Hepatocyte (in vitro differentiated cells): ENCODE data around the gene EDAR.
A peak's percentile ranks its signal among the peaks of the same experiment; 100 is the strongest.

Experiments
- EZH2phosphoT487 ChIP-seq: fragments of 200-600 bp; sonication (generic); IDR thresholded peaks from one replicate; pipeline ENCODE4 v1.6.1; 2018; ENCODE audit warnings: antibody characterized with exemption, mild to moderate bottlenecking, low read depth, moderate library complexity; ENCODE audit not compliant: unreplicated experiment, severe bottlenecking
- TF ChIP-seq, protein P1 (sequence below): fragments of 200-600 bp; sonication (generic); IDR thresholded peaks from 2 replicates; pipeline ENCODE4 v1.5.1; 2016; ENCODE audit warnings: antibody characterized with exemption, mild to moderate bottlenecking; ENCODE audit not compliant: poor library complexity

DNA sequence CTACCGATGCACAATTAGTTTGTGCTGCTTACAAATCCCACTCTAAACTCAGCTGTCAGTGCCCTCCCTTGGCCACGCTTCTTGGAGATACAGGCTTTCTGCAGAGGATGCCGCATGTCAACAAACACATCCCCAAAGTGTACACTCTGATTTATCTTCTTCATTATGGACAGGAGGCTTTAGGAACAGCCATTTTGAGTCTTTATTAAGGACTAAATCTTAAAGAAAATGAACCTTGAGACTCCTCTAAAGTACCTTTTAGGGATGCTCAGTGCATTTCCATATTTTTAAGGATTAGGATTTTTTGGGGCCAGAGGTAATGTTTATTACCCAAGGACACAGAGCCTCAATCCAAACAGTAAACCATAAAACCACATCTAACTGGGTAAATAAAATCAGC is 6.0 kb downstream of the EDAR start:
- TF ChIP-seq EZH2phosphoT487 = peak; percentile 70
- TF ChIP-seq, protein P1, sequence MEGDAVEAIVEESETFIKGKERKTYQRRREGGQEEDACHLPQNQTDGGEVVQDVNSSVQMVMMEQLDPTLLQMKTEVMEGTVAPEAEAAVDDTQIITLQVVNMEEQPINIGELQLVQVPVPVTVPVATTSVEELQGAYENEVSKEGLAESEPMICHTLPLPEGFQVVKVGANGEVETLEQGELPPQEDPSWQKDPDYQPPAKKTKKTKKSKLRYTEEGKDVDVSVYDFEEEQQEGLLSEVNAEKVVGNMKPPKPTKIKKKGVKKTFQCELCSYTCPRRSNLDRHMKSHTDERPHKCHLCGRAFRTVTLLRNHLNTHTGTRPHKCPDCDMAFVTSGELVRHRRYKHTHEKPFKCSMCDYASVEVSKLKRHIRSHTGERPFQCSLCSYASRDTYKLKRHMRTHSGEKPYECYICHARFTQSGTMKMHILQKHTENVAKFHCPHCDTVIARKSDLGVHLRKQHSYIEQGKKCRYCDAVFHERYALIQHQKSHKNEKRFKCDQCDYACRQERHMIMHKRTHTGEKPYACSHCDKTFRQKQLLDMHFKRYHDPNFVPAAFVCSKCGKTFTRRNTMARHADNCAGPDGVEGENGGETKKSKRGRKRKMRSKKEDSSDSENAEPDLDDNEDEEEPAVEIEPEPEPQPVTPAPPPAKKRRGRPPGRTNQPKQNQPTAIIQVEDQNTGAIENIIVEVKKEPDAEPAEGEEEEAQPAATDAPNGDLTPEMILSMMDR = no peak
